ENCODE data around the gene SYT6. TPM values are rescaled to one million over a fixed set of nuclear protein-coding genes. Genes with fewer than 3 reads are reported as not detected.
A peak's percentile ranks its signal among the peaks of the same experiment; 100 is the strongest.

Gene SYT6
- polyA plus RNA-seq, 3 donors = 0.01 TPM; not detected in 2

- Mint-ChIP-seq H3K27me3 (ENCODE audit: low read depth in 3 of 3) (peaks cover 0 to 8% (median 1%) of the 10 kb centered on the region in 3 donors), H3K4me3 (peak overlapping the region; percentile 58 to 83), H3K27ac (peak overlapping the region; percentile 95 to 100 (median 98)), H3K4me1 (peaks cover 89% of the 10 kb centered on the region), H3K9me3 (peaks cover 0 to 4% (median 0%) of the 10 kb centered on the region in 7 donors), H3K36me3 (peaks cover 3 to 5% of the 10 kb centered on the region in 2 donors)
- DNase-seq = peak; percentile 82 to 96 (median 92)
- Histone ChIP-seq H3K27me3 (ENCODE audit: control insufficient read depth in 2 of 2, insufficient read depth in 2 of 2, low read length in 2 of 2) (no peaks in the 10 kb centered on the region), H3K79me2 (ENCODE audit: insufficient read depth, low read length) (no peaks in the 10 kb centered on the region), H3K4me2 (replicated peaks; ENCODE audit: extremely low read depth, low read length, poor library complexity, severe bottlenecking) (peak overlapping the region; percentile 66), H4K20me1 (ENCODE audit: insufficient read depth, low read length) (no peaks in the 10 kb centered on the region), H3K9ac (ENCODE audit: insufficient read depth, low read length, poor library complexity, severe bottlenecking) (peak overlapping the region; percentile 74), H3K9me3 (replicated peaks in 1 of 2; ENCODE audit: control insufficient read depth in 1 of 2, insufficient read depth in 1 of 2, low read length in 2 of 2) (no peaks in the 10 kb centered on the region), H3K36me3 (replicated peaks in 1 of 2; ENCODE audit: control insufficient read depth in 1 of 2, insufficient read depth in 2 of 2, low read length in 2 of 2) (no peaks in the 10 kb centered on the region), H3K27ac (ENCODE audit: low read depth in 1 of 2, low read length in 2 of 2) (peak overlapping the region; percentile 91 to 97), H2AFZ (ENCODE audit: insufficient read depth, low read depth, low read length, poor library complexity, severe bottlenecking) (peak overlapping the region; percentile 56), H3K4me1 (ENCODE audit: control insufficient read depth in 1 of 2, insufficient read depth in 2 of 2, low read length in 2 of 2) (peaks cover 84 to 92% of the 10 kb centered on the region in 2 donors), H3K4me3 (replicated peaks in 1 of 3; ENCODE audit: low read depth in 2 of 3, low read length in 3 of 3) (peak overlapping the region in 1 of 3 experiments; percentile 44)
- intact Hi-C loops (cut with micrococcal nuclease) = no loop called here
- WGBS (ENCODE audit: insufficient coverage) = 14% methylated on average over 7 of the region's 10 CpGs
- TF ChIP-seq CTCF (IDR thresholded peaks at IDR 0.05) = no peak
These were observed 40.1 kb downstream of the SYT6 start for GRCh38 chr1:114113411-114114184.

- TF ChIP-seq CTCF (IDR thresholded peaks at IDR 0.05) = no peak
- Histone ChIP-seq H3K27me3 (ENCODE audit: control insufficient read depth in 2 of 2, insufficient read depth in 2 of 2, low read length in 2 of 2) (no peaks in the 10 kb centered on the region), H3K9me3 (replicated peaks in 1 of 2; ENCODE audit: control insufficient read depth in 1 of 2, insufficient read depth in 1 of 2, low read length in 2 of 2) (no peaks in the 10 kb centered on the region), H3K9ac (ENCODE audit: insufficient read depth, low read length, poor library complexity, severe bottlenecking) (peak overlapping the region; percentile 74), H3K27ac (ENCODE audit: low read depth in 1 of 2, low read length in 2 of 2) (peak overlapping the region; percentile 91 to 97), H4K20me1 (ENCODE audit: insufficient read depth, low read length) (no peaks in the 10 kb centered on the region), H3K79me2 (ENCODE audit: insufficient read depth, low read length) (no peaks in the 10 kb centered on the region), H3K4me3 (replicated peaks in 1 of 3; ENCODE audit: low read depth in 2 of 3, low read length in 3 of 3) (peak overlapping the region in 1 of 3 experiments; percentile 44), H3K36me3 (replicated peaks in 1 of 2; ENCODE audit: control insufficient read depth in 1 of 2, insufficient read depth in 2 of 2, low read length in 2 of 2) (no peaks in the 10 kb centered on the region), H2AFZ (ENCODE audit: insufficient read depth, low read depth, low read length, poor library complexity, severe bottlenecking) (peak overlapping the region; percentile 55), H3K4me1 (ENCODE audit: control insufficient read depth in 1 of 2, insufficient read depth in 2 of 2, low read length in 2 of 2) (peaks cover 81 to 92% of the 10 kb centered on the region in 2 donors), H3K4me2 (replicated peaks; ENCODE audit: extremely low read depth, low read length, poor library complexity, severe bottlenecking) (peak overlapping the region; percentile 66)
- Mint-ChIP-seq H3K36me3 (peaks cover 3 to 5% of the 10 kb centered on the region in 2 donors), H3K4me1 (peaks cover 87% of the 10 kb centered on the region), H3K27me3 (ENCODE audit: low read depth in 3 of 3) (peaks cover 0 to 8% (median 0%) of the 10 kb centered on the region in 3 donors), H3K9me3 (peaks cover 0 to 4% (median 0%) of the 10 kb centered on the region in 7 donors), H3K4me3 (peak overlapping the region in 1 of 2 donors; percentile 7), H3K27ac (peak overlapping the region; percentile 95 to 100 (median 98))
- WGBS (ENCODE audit: insufficient coverage) = 66% methylated on average over 4 of the region's 4 CpGs
- peak in 2 of 3 donors; percentile 13 to 37 for DNase-seq
- intact Hi-C loops (cut with micrococcal nuclease) = no loop called here
These were observed 40.9 kb downstream of the SYT6 start for GRCh38 chr1:114112775-114113174.

Measured in CD14-positive monocyte (primary cell).